Vagina (tissue), 2 donors: ENCODE results near the gene ZNF385B.
"Not testable (repeated sequence)": the region's sequence is repeated elsewhere in the genome, so short reads cannot be mapped to it uniquely, and the experiment has no call there.

Source experiments
- POLR2A ChIP-seq, 2 donors: fragments of 450-650 bp; IDR thresholded peaks; one replicate each; pipeline ENCODE4 v1.6.1; 2017; ENCODE audit warnings: antibody characterized with exemption in 2 of 2, mild to moderate bottlenecking in 2 of 2, moderate library complexity in 2 of 2
- POLR2AphosphoS5 ChIP-seq, 2 donors: sonication (generic); formaldehyde crosslinking; IDR thresholded peaks; one replicate each; pipeline ENCODE4 v1.9.0; 2017; ENCODE audit warnings: antibody characterized with exemption in 2 of 2, mild to moderate bottlenecking in 2 of 2, low read depth in 1 of 2; ENCODE audit not compliant: insufficient read depth in 1 of 2
- TF ChIP-seq, protein P1 (sequence below), 3 experiments: fragments of 450-650 bp in 2 of 3; fragments of 200-600 bp in 1 of 3; sonication (generic) in 1 of 3; IDR thresholded peaks; one replicate each; pipeline ENCODE4 v1.5.1; 2017 to 2019; ENCODE audit warnings: antibody characterized with exemption in 3 of 3, mild to moderate bottlenecking in 2 of 3, moderate library complexity in 2 of 3

DNA sequence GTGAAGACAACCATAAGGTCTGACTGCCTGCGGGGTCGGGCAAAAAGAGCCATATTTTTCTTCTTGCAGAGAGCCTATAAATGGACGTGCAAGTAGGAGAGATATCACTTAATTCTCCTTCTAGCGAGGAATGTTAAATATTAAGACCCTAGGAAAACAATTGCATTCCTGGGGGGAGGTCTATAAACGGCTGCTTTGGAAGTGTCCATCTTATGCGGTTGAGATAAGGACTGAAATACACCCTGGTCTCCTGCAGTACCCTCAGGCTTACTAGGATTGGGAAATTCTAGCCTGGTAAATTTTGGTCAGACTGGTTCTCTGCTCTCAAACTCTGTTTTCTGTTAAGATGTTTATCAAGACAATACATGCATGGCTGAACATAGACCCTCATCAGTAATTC, 27.2 kb upstream of the ZNF385B start:
- TF ChIP-seq, protein P1, sequence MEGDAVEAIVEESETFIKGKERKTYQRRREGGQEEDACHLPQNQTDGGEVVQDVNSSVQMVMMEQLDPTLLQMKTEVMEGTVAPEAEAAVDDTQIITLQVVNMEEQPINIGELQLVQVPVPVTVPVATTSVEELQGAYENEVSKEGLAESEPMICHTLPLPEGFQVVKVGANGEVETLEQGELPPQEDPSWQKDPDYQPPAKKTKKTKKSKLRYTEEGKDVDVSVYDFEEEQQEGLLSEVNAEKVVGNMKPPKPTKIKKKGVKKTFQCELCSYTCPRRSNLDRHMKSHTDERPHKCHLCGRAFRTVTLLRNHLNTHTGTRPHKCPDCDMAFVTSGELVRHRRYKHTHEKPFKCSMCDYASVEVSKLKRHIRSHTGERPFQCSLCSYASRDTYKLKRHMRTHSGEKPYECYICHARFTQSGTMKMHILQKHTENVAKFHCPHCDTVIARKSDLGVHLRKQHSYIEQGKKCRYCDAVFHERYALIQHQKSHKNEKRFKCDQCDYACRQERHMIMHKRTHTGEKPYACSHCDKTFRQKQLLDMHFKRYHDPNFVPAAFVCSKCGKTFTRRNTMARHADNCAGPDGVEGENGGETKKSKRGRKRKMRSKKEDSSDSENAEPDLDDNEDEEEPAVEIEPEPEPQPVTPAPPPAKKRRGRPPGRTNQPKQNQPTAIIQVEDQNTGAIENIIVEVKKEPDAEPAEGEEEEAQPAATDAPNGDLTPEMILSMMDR (IDR thresholded peaks at IDR 0.05): not testable (repeated sequence)
- not testable (repeated sequence) for TF ChIP-seq POLR2AphosphoS5 (IDR thresholded peaks at IDR 0.05; ENCODE audit: insufficient read depth in 1 of 2, low read depth in 1 of 2); POLR2A (IDR thresholded peaks at IDR 0.05)
